Uterus (tissue), 2 donors: ENCODE measurements around the gene CLUH.

ENCODE experiments used
- POLR2A ChIP-seq, 2 donors: fragments of 450-650 bp; IDR thresholded peaks; one replicate each; pipeline ENCODE4 v1.6.1; 2016; ENCODE audit warnings: antibody characterized with exemption in 2 of 2, mild to moderate bottlenecking in 1 of 2, moderate library complexity in 1 of 2
- TF ChIP-seq, protein P1 (sequence below), 4 experiments: fragments of 200-600 bp in 2 of 4; fragments of 450-650 bp in 2 of 4; sonication (generic) in 2 of 4; IDR thresholded peaks; one replicate each; pipeline ENCODE4 v1.5.1; 2016 to 2019; ENCODE audit warnings: antibody characterized with exemption in 4 of 4, mild to moderate bottlenecking in 2 of 4, moderate library complexity in 1 of 4

DNA sequence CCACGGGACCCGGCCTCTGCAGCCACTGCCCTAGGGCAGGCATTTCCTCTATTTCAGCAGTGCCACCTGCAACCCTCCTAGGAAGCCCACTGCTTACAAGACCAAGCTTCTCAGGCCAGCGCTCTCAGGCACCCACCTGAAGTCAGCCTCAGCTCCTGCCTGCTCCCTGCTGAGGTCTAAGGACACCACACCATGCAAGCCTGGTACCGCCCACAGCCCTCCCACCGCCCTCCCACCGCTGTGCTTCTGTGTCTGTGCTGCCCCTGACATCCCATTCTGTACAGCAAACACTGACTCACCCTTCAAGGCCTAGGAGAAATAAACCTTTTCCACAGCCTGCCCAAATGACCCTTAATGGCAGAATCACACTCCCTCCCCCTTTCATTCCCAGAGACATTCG is 6.3 kb downstream of the CLUH start:
- TF ChIP-seq, protein P1, sequence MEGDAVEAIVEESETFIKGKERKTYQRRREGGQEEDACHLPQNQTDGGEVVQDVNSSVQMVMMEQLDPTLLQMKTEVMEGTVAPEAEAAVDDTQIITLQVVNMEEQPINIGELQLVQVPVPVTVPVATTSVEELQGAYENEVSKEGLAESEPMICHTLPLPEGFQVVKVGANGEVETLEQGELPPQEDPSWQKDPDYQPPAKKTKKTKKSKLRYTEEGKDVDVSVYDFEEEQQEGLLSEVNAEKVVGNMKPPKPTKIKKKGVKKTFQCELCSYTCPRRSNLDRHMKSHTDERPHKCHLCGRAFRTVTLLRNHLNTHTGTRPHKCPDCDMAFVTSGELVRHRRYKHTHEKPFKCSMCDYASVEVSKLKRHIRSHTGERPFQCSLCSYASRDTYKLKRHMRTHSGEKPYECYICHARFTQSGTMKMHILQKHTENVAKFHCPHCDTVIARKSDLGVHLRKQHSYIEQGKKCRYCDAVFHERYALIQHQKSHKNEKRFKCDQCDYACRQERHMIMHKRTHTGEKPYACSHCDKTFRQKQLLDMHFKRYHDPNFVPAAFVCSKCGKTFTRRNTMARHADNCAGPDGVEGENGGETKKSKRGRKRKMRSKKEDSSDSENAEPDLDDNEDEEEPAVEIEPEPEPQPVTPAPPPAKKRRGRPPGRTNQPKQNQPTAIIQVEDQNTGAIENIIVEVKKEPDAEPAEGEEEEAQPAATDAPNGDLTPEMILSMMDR (IDR thresholded peaks at IDR 0.05): no peak
- TF ChIP-seq POLR2A (IDR thresholded peaks at IDR 0.05): no peak
